ENCODE measurements around the gene TRDMT1.

DNA sequence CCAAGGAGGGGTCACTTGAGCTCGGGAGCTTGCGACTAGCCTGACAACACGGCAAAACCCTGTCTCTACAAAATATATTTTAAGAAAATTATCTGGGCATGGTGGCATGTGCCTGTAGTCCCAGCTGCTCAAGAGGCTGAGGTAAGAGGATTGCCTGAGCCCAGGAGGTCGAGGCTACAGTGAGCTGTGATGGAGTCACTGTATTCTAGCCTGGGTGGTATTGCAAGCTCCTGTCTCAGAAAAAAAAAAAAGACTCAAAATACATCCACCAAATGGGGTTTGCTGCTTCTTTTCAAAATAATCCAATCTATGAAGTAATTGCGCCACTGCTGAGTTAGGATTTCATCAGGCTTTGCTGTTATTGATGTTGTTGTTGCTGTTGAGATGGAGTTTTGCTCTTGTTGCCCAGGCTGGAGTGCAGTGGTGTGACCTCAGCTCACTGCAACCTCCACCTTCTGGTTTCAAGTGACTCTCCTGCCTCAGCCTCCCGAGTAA is 15.5 kb upstream of the TRDMT1 start:
- TF ChIP-seq, protein P1, sequence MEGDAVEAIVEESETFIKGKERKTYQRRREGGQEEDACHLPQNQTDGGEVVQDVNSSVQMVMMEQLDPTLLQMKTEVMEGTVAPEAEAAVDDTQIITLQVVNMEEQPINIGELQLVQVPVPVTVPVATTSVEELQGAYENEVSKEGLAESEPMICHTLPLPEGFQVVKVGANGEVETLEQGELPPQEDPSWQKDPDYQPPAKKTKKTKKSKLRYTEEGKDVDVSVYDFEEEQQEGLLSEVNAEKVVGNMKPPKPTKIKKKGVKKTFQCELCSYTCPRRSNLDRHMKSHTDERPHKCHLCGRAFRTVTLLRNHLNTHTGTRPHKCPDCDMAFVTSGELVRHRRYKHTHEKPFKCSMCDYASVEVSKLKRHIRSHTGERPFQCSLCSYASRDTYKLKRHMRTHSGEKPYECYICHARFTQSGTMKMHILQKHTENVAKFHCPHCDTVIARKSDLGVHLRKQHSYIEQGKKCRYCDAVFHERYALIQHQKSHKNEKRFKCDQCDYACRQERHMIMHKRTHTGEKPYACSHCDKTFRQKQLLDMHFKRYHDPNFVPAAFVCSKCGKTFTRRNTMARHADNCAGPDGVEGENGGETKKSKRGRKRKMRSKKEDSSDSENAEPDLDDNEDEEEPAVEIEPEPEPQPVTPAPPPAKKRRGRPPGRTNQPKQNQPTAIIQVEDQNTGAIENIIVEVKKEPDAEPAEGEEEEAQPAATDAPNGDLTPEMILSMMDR (conservative IDR thresholded peaks at IDR 0.05) = no peak
- no peak for TF ChIP-seq EZH2 (IDR thresholded peaks at IDR 0.05; ENCODE audit: low read depth)
